GM12864 (cell line): ENCODE measurements around the gene MAP1A.

ENCODE experiments used
- DNase-seq: peaks from one replicate; pipeline ENCODE4 v3.0.0-alpha.2; 2011; ENCODE audit warnings: low read depth
- H3K4me3 ChIP-seq: 2 replicates; pipeline ENCODE4 v1.5.1; 2011; ENCODE audit warnings: mild to moderate bottlenecking, low read depth, low read length, control low read depth
- TF ChIP-seq, protein P1 (sequence below): IDR thresholded peaks from 2 replicates; pipeline ENCODE4 v1.5.1; 2011; ENCODE audit warnings: low read depth, mild to moderate bottlenecking, moderate library complexity, low read length, control low read depth, inconsistent platforms; ENCODE audit errors: missing control alignments

The MAP1A gene

GRCh38 chr15:43487271-43487895 lies 30.0 kb upstream of the MAP1A start:
- no peak overlapping the region for H3K4me3 ChIP-seq
- no peak for DNase-seq
- TF ChIP-seq, protein P1, sequence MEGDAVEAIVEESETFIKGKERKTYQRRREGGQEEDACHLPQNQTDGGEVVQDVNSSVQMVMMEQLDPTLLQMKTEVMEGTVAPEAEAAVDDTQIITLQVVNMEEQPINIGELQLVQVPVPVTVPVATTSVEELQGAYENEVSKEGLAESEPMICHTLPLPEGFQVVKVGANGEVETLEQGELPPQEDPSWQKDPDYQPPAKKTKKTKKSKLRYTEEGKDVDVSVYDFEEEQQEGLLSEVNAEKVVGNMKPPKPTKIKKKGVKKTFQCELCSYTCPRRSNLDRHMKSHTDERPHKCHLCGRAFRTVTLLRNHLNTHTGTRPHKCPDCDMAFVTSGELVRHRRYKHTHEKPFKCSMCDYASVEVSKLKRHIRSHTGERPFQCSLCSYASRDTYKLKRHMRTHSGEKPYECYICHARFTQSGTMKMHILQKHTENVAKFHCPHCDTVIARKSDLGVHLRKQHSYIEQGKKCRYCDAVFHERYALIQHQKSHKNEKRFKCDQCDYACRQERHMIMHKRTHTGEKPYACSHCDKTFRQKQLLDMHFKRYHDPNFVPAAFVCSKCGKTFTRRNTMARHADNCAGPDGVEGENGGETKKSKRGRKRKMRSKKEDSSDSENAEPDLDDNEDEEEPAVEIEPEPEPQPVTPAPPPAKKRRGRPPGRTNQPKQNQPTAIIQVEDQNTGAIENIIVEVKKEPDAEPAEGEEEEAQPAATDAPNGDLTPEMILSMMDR, result no peak

DNA sequence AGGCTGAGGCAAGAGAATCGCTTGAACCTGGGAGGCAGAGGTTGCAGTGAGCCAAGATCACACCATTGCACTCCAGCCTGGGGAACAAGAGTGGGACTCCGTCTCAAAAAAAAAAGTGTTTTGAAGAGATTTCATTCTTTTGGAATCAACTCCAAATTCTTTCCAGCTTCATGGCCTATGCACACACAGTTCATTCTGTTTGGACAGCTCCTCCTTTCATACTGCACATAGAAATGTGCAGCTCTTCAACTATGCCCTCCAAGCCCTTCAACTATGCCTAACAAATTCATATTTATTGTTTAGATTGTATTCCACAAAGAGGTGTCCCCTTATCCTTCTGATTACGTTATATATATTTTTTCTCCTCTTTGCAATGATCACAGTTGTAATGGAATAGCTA lies 28.6 kb upstream of the MAP1A start:
- no peak overlapping the region for H3K4me3 ChIP-seq
- DNase-seq, result no peak
- TF ChIP-seq, protein P1, result no peak

GRCh38 chr15:43489191-43489590 lies 28.2 kb upstream of the MAP1A start:
- H3K4me3 ChIP-seq, result no peak overlapping the region
- DNase-seq, result no peak
- TF ChIP-seq, protein P1, result no peak

GRCh38 chr15:43492266-43492665 lies 25.1 kb upstream of the MAP1A start:
- DNase-seq, result no peak
- H3K4me3 ChIP-seq, result peak overlapping the region; percentile 82
- TF ChIP-seq, protein P1, result no peak

- DNase-seq, result peak; percentile 80
- TF ChIP-seq, protein P1, result no peak
- peak within 1 kb of the TSS; percentile 82 for H3K4me3 ChIP-seq
Measured at GRCh38 chr15:43492673-43493601, 24.5 kb upstream of the MAP1A start, which contains the start of gene TP53BP1. Gene TP53BP1 (minus strand): TSS chr15:43493156. CDS start chr15:43493043, 113 bp downstream.

GRCh38 chr15:43493703-43494472 lies 23.5 kb upstream of the MAP1A start:
- no peak for DNase-seq
- H3K4me3 ChIP-seq, result peak overlapping the region; percentile 82; the same call in 1 of the 2 replicates
- TF ChIP-seq, protein P1, result no peak
